SK-N-SH (cell line): ENCODE data around the gene SORL1. TPM values are rescaled to one million over a fixed set of nuclear protein-coding genes. Genes with fewer than 3 reads are reported as not detected.

Experiments used
- CTCF ChIA-PET: fragments of 300-600, 350-600 bp; formaldehyde crosslinking; extraction: SDS; loops from one replicate; lab custom pipeline; 2021; lab: Yijun Ruan, JAX
- POLR2A ChIA-PET: fragments of 350-600 bp; sonication (Branson Sonifier 250); formaldehyde crosslinking; extraction: SDS; loops from one replicate; lab custom pipeline; 2020; ENCODE audit warnings: antibody characterized with exemption, inconsistent platforms; lab: Yijun Ruan, JAX
- DNase-seq: peaks from one replicate; pipeline ENCODE4 v3.0.0; 2012
- H2AFZ ChIP-seq: fragments of 200-600 bp; sonication (generic); 2 replicates; pipeline ENCODE4 v1.8.1; 2016; ENCODE audit warnings: antibody characterized with exemption, mild to moderate bottlenecking, low read depth
- H3F3A ChIP-seq: fragments of 200-600 bp; sonication (generic); replicated peaks from 2 replicates; pipeline ENCODE3; 2016; ENCODE audit warnings: antibody characterized with exemption, mild to moderate bottlenecking; ENCODE audit not compliant: insufficient read depth
- H3K27ac ChIP-seq, 2 experiments: fragments of 200-500 bp in 1 of 2; fragments of 200-600 bp in 1 of 2; sonication (Bioruptor generic) in 1 of 2; sonication (generic), shearing (Covaris generic) in 1 of 2; 2 replicates each; pipeline versions ENCODE4 v1.5.1 to v1.6.1; 2014 to 2016; ENCODE audit warnings: low read depth in 2 of 2, inconsistent platforms in 1 of 2, low read length in 1 of 2, mild to moderate bottlenecking in 1 of 2, mixed read lengths in 1 of 2
- H3K27me3 ChIP-seq: fragments of 200-600 bp; sonication (generic), shearing (Covaris generic); 2 replicates; pipeline ENCODE4 v1.6.1; 2016; ENCODE audit warnings: mixed run types; ENCODE audit not compliant: insufficient read depth
- H3K36me3 ChIP-seq, 2 experiments: fragments of 200-500 bp in 1 of 2; fragments of 200-600 bp in 1 of 2; sonication (Bioruptor generic) in 1 of 2; sonication (generic) in 1 of 2; replicated peaks in 1 of 2; 2 replicates each; pipeline versions ENCODE3 to v1.5.1; 2014 to 2016; ENCODE audit warnings: low read length in 1 of 2, mild to moderate bottlenecking in 1 of 2; ENCODE audit not compliant: insufficient read depth in 2 of 2, control insufficient read depth in 1 of 2
- H3K4me1 ChIP-seq, 2 experiments: fragments of 200-500 bp in 1 of 2; fragments of 200-600 bp in 1 of 2; sonication (Bioruptor generic) in 1 of 2; sonication (generic), shearing (Covaris generic) in 1 of 2; 2 replicates each; pipeline versions ENCODE4 v1.5.1 to v1.6.1; 2014 to 2016; ENCODE audit warnings: low read depth in 1 of 2, low read length in 1 of 2, mixed run types in 1 of 2; ENCODE audit not compliant: insufficient read depth in 2 of 2, control insufficient read depth in 1 of 2
- H3K4me2 ChIP-seq: fragments of 200-600 bp; sonication (generic), shearing (Covaris generic); 2 replicates; pipeline ENCODE4 v1.6.1; 2017; ENCODE audit warnings: mixed run types
- H3K4me3 ChIP-seq, 2 experiments: fragments of 200-500 bp in 1 of 2; fragments of 200-600 bp in 1 of 2; sonication (Bioruptor generic) in 1 of 2; sonication (generic), shearing (Covaris generic) in 1 of 2; 2 replicates each; pipeline versions ENCODE4 v1.5.1 to v1.8.1; 2014 to 2016; ENCODE audit warnings: low read depth in 2 of 2, inconsistent platforms in 1 of 2, low read length in 1 of 2, mild to moderate bottlenecking in 1 of 2, mixed read lengths in 1 of 2, moderate library complexity in 1 of 2
- H3K79me2 ChIP-seq: fragments of 200-600 bp; sonication (generic); 2 replicates; pipeline ENCODE4 v1.8.1; 2017; ENCODE audit warnings: mild to moderate bottlenecking; ENCODE audit not compliant: insufficient read depth
- H3K9ac ChIP-seq: fragments of 200-600 bp; sonication (generic); 2 replicates; pipeline ENCODE4 v1.6.1; 2017; ENCODE audit warnings: mixed run types
- H3K9me2 ChIP-seq: fragments of 200-600 bp; sonication (generic); 2 replicates; pipeline ENCODE4 v1.6.1; 2017; ENCODE audit warnings: mixed run types
- H3K9me3 ChIP-seq: fragments of 200-600 bp; sonication (generic); 2 replicates; pipeline ENCODE4 v1.6.1; 2017; ENCODE audit warnings: mixed run types, mild to moderate bottlenecking, moderate library complexity
- H4K20me1 ChIP-seq: fragments of 200-600 bp; sonication (generic); 2 replicates; pipeline ENCODE4 v1.6.1; 2017; ENCODE audit warnings: mild to moderate bottlenecking, mixed run types; ENCODE audit not compliant: insufficient read depth
- CHD2 ChIP-seq: fragments of 150-350 bp; IDR thresholded peaks from 2 replicates; pipeline ENCODE4 v1.6.1; 2018; ENCODE audit warnings: low read length; ENCODE audit not compliant: partially characterized antibody
- ELF1 ChIP-seq: IDR thresholded peaks from 2 replicates; pipeline ENCODE4 v1.4.0; 2012
- FOXM1 ChIP-seq: IDR thresholded peaks from 2 replicates; pipeline ENCODE4 v1.4.0; 2012; ENCODE audit warnings: low read depth, mild to moderate bottlenecking
- GABPA ChIP-seq: IDR thresholded peaks from 2 replicates; pipeline ENCODE4 v1.4.0; 2012; ENCODE audit warnings: low read depth, mild to moderate bottlenecking
- MEF2A ChIP-seq: IDR thresholded peaks from 2 replicates; pipeline ENCODE4 v1.4.0; 2012; ENCODE audit warnings: low read depth, borderline replicate concordance
- MXI1 ChIP-seq: IDR thresholded peaks from 2 replicates; pipeline ENCODE4 v1.6.1; 2012; ENCODE audit warnings: mild to moderate bottlenecking, low read depth, low read length, improper control_type of control experiment
- NFIC ChIP-seq: IDR thresholded peaks from 2 replicates; pipeline ENCODE4 v1.4.0; 2012; ENCODE audit warnings: borderline replicate concordance
- NRF1 ChIP-seq: IDR thresholded peaks from 2 replicates; pipeline ENCODE4 v1.6.1; 2012; ENCODE audit warnings: low read depth, mild to moderate bottlenecking, low read length
- RAD21 ChIP-seq: IDR thresholded peaks from 2 replicates; pipeline ENCODE4 v1.6.1; 2012; ENCODE audit warnings: mild to moderate bottlenecking, low read length
- RXRA ChIP-seq: IDR thresholded peaks from 2 replicates; pipeline ENCODE4 v1.4.0; 2012; ENCODE audit warnings: low read depth, mild to moderate bottlenecking, borderline replicate concordance
- SMC3 ChIP-seq: IDR thresholded peaks from 2 replicates; pipeline ENCODE4 v1.6.1; 2012; ENCODE audit warnings: low read depth, low read length, improper control_type of control experiment
- TAF1 ChIP-seq: IDR thresholded peaks from 2 replicates; pipeline ENCODE4 v1.6.1; 2012; ENCODE audit warnings: low read depth, mild to moderate bottlenecking, low read length, moderate library complexity, borderline replicate concordance
- TEAD4 ChIP-seq: IDR thresholded peaks from 2 replicates; pipeline ENCODE4 v1.4.0; 2012; ENCODE audit warnings: mild to moderate bottlenecking, borderline replicate concordance; ENCODE audit not compliant: insufficient read depth
- YY1 ChIP-seq: IDR thresholded peaks from 2 replicates; pipeline ENCODE4 v1.4.0; 2012; ENCODE audit warnings: low read depth, mild to moderate bottlenecking
- WGBS: methylation state at CpG from one replicate; pipeline ENCODE4 v1.1.6; 2017; ENCODE audit warnings: low lambda C conversion rate; 5-methylcytosine and 5-hydroxymethylcytosine counted together
- polyA plus RNA-seq, 3 experiments: library from polyadenylated mRNA; depleted of rRNA; stranded (reverse); fragments of >200 nt; gene quantifications; 2 replicates each; pipeline ENCODE4 v1.2.3, GENCODE V29; 2012
- TF ChIP-seq, protein P1 (sequence below): fragments of 200-600 bp; sonication (generic); IDR thresholded peaks from 2 replicates; pipeline ENCODE4 v1.6.1; 2017; ENCODE audit warnings: antibody characterized with exemption, mild to moderate bottlenecking, moderate library complexity
- TF ChIP-seq, protein P2 (sequence below): IDR thresholded peaks from 2 replicates; pipeline ENCODE4 v1.6.1; 2012; ENCODE audit warnings: mild to moderate bottlenecking, low read depth, low read length, moderate library complexity
- TF ChIP-seq, protein P3 (sequence below): IDR thresholded peaks from 2 replicates; pipeline ENCODE4 v1.4.0; 2012; ENCODE audit warnings: low read depth, borderline replicate concordance
- TF ChIP-seq, protein P4 (sequence below): fragments of 150-350 bp; IDR thresholded peaks from 2 replicates; pipeline ENCODE4 v1.6.1; 2016; ENCODE audit warnings: mild to moderate bottlenecking, low read depth, low read length
- TF ChIP-seq, protein P5 (sequence below): IDR thresholded peaks from 2 replicates; pipeline ENCODE4; 2012
- TF ChIP-seq, protein P6 (sequence below): IDR thresholded peaks from 2 replicates; pipeline ENCODE4 v1.4.0; 2012; ENCODE audit warnings: low read depth, borderline replicate concordance

Gene SORL1
- polyA plus RNA-seq, 1 of the 3 experiments (the other 2 are of a cell fraction): 7.1 TPM

DNA sequence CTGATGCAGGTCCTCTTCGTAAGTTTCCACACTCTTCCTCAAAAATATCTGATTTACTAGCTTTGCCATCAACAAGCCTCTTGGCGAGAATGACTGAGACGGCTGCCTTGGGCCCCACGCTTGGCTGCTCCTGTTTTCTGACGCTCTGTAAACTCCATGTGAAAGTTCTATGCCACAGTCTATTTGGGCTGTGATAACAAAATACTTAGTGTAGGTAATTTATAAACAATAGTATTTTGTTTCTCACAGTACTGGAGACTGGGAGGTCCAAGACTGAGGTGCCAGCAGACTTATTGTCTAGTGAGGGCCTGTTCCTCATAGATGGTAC lies 123.8 kb downstream of the SORL1 start (continued):
- TF ChIP-seq MXI1: no peak
- no peak for TF ChIP-seq SMC3
- TF ChIP-seq, protein P1, sequence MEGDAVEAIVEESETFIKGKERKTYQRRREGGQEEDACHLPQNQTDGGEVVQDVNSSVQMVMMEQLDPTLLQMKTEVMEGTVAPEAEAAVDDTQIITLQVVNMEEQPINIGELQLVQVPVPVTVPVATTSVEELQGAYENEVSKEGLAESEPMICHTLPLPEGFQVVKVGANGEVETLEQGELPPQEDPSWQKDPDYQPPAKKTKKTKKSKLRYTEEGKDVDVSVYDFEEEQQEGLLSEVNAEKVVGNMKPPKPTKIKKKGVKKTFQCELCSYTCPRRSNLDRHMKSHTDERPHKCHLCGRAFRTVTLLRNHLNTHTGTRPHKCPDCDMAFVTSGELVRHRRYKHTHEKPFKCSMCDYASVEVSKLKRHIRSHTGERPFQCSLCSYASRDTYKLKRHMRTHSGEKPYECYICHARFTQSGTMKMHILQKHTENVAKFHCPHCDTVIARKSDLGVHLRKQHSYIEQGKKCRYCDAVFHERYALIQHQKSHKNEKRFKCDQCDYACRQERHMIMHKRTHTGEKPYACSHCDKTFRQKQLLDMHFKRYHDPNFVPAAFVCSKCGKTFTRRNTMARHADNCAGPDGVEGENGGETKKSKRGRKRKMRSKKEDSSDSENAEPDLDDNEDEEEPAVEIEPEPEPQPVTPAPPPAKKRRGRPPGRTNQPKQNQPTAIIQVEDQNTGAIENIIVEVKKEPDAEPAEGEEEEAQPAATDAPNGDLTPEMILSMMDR: no peak
- TF ChIP-seq ELF1: no peak

DNA sequence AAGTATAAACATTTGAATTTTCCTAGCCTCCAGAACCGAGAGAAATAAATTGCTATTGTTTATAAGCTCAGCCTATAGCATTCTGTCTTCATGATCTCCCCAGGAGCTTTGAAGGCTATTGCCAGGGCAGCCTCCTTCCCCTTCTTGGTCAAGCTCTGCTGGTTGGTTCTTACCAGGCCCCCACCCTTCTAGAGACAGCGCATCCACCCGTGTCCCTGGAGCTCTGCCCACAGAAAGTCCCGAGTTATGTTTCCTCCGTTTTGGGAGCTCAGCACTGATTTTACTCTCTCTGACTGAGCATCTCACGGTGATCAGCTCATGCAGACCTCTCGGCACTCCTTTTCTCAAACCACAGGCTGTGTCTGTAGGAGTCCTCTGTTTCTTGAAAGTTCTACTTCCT lies 124.4 kb downstream of the SORL1 start:
- POLR2A ChIA-PET: interaction anchor here (0.6 kb wide), 1 partner anchor 23 kb away, joined by 3 read pairs; no protein-coding TSS in a partner anchor
- DNase-seq: no peak

More for the DNA sequence above, 124.4 kb downstream of the SORL1 start:
- WGBS: 80% methylated on average over 7 of the region's 7 CpGs
- no peaks in the 10 kb centered on the region for H3K79me2 ChIP-seq
- H3K4me2 ChIP-seq: no peak overlapping the region
- no peaks in the 10 kb centered on the region for H3K27me3 ChIP-seq
- peaks cover 0 to 3% of the 10 kb centered on the region in 2 experiments for H3K36me3 ChIP-seq
- H3K9me3 ChIP-seq: no peaks in the 10 kb centered on the region; the same call in 1 of the 2 replicates
- H2AFZ ChIP-seq: no peak overlapping the region
- H4K20me1 ChIP-seq: no peaks in the 10 kb centered on the region
- H3K4me3 ChIP-seq: no peak overlapping the region
- H3F3A ChIP-seq: no peaks in the 10 kb centered on the region
- CTCF ChIA-PET: interaction anchor here (1.6 to 3.1 kb wide), 4 partner anchors 15 to 326 kb away, joined by 5 to 22 read pairs (median 10); partner anchors contain the start of gene SORL1
- H3K9ac ChIP-seq: no peak overlapping the region
- TF ChIP-seq, protein P2, sequence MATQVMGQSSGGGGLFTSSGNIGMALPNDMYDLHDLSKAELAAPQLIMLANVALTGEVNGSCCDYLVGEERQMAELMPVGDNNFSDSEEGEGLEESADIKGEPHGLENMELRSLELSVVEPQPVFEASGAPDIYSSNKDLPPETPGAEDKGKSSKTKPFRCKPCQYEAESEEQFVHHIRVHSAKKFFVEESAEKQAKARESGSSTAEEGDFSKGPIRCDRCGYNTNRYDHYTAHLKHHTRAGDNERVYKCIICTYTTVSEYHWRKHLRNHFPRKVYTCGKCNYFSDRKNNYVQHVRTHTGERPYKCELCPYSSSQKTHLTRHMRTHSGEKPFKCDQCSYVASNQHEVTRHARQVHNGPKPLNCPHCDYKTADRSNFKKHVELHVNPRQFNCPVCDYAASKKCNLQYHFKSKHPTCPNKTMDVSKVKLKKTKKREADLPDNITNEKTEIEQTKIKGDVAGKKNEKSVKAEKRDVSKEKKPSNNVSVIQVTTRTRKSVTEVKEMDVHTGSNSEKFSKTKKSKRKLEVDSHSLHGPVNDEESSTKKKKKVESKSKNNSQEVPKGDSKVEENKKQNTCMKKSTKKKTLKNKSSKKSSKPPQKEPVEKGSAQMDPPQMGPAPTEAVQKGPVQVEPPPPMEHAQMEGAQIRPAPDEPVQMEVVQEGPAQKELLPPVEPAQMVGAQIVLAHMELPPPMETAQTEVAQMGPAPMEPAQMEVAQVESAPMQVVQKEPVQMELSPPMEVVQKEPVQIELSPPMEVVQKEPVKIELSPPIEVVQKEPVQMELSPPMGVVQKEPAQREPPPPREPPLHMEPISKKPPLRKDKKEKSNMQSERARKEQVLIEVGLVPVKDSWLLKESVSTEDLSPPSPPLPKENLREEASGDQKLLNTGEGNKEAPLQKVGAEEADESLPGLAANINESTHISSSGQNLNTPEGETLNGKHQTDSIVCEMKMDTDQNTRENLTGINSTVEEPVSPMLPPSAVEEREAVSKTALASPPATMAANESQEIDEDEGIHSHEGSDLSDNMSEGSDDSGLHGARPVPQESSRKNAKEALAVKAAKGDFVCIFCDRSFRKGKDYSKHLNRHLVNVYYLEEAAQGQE: no peak
- TF ChIP-seq NRF1: no peak
- no peak for TF ChIP-seq NFIC
- TF ChIP-seq, protein P3, sequence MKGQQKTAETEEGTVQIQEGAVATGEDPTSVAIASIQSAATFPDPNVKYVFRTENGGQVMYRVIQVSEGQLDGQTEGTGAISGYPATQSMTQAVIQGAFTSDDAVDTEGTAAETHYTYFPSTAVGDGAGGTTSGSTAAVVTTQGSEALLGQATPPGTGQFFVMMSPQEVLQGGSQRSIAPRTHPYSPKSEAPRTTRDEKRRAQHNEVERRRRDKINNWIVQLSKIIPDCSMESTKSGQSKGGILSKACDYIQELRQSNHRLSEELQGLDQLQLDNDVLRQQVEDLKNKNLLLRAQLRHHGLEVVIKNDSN: no peak
- no peak for TF ChIP-seq TEAD4
- no peak for TF ChIP-seq RXRA
- no peak for TF ChIP-seq ELF1
- no peak for TF ChIP-seq TAF1
- no peak for TF ChIP-seq GABPA
- no peak for TF ChIP-seq CHD2
- TF ChIP-seq FOXM1: no peak
- TF ChIP-seq, protein P4, sequence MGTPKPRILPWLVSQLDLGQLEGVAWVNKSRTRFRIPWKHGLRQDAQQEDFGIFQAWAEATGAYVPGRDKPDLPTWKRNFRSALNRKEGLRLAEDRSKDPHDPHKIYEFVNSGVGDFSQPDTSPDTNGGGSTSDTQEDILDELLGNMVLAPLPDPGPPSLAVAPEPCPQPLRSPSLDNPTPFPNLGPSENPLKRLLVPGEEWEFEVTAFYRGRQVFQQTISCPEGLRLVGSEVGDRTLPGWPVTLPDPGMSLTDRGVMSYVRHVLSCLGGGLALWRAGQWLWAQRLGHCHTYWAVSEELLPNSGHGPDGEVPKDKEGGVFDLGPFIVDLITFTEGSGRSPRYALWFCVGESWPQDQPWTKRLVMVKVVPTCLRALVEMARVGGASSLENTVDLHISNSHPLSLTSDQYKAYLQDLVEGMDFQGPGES: no peak
- no peak for TF ChIP-seq YY1
- TF ChIP-seq, protein P5, sequence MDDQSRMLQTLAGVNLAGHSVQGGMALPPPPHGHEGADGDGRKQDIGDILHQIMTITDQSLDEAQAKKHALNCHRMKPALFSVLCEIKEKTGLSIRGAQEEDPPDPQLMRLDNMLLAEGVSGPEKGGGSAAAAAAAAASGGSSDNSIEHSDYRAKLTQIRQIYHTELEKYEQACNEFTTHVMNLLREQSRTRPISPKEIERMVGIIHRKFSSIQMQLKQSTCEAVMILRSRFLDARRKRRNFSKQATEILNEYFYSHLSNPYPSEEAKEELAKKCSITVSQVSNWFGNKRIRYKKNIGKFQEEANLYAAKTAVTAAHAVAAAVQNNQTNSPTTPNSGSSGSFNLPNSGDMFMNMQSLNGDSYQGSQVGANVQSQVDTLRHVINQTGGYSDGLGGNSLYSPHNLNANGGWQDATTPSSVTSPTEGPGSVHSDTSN: no peak
- TF ChIP-seq RAD21: no peak
- no peak for TF ChIP-seq MEF2A
- TF ChIP-seq, protein P6, sequence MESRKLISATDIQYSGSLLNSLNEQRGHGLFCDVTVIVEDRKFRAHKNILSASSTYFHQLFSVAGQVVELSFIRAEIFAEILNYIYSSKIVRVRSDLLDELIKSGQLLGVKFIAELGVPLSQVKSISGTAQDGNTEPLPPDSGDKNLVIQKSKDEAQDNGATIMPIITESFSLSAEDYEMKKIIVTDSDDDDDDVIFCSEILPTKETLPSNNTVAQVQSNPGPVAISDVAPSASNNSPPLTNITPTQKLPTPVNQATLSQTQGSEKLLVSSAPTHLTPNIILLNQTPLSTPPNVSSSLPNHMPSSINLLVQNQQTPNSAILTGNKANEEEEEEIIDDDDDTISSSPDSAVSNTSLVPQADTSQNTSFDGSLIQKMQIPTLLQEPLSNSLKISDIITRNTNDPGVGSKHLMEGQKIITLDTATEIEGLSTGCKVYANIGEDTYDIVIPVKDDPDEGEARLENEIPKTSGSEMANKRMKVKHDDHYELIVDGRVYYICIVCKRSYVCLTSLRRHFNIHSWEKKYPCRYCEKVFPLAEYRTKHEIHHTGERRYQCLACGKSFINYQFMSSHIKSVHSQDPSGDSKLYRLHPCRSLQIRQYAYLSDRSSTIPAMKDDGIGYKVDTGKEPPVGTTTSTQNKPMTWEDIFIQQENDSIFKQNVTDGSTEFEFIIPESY: no peak
- H3K4me1 ChIP-seq: peaks cover 0 to 8% of the 10 kb centered on the region in 2 experiments; a peak in 1 of 4 replicates
- no peaks in the 10 kb centered on the region for H3K9me2 ChIP-seq
- no peak overlapping the region for H3K27ac ChIP-seq
